Transverse colon (tissue), 4 donors: Measurements from ENCODE around the gene FBLN5. TPM values are rescaled to one million over a fixed set of nuclear protein-coding genes. Genes with fewer than 3 reads are reported as not detected.

ENCODE experiments used
- DNase-seq: peaks from one replicate; pipeline ENCODE4 v3.0.0-alpha.2; 2019
- H3K27ac ChIP-seq, 4 donors: fragments of 200-600 bp; sonication (generic); 2 replicates each; pipeline ENCODE4 v1.5.1; 2016 to 2018; ENCODE audit warnings: inconsistent platforms in 4 of 4
- H3K27me3 ChIP-seq: fragments of 200-600 bp; sonication (generic); 2 replicates; pipeline ENCODE4 v1.5.1; 2017; ENCODE audit warnings: inconsistent platforms
- H3K36me3 ChIP-seq, 4 donors: fragments of 200-600 bp; sonication (generic); 2 replicates each; pipeline ENCODE4 v1.5.1; 2017 to 2019; ENCODE audit warnings: inconsistent platforms in 4 of 4
- H3K4me1 ChIP-seq, 4 donors: fragments of 200-600 bp; sonication (generic); 2 replicates each; pipeline ENCODE4 v1.5.1; 2017 to 2020; ENCODE audit warnings: inconsistent platforms in 4 of 4
- H3K4me3 ChIP-seq, 4 donors: fragments of 200-600 bp; sonication (generic); 1 replicate in 1 of 4; 2 replicates in 3 of 4; pipeline versions ENCODE4 v1.5.1 to v1.6.1; 2017 to 2019; ENCODE audit warnings: inconsistent platforms in 4 of 4
- H3K9me3 ChIP-seq, 2 donors: fragments of 200-600 bp; sonication (generic); 2 replicates each; pipeline ENCODE4 v1.5.1; 2017 to 2019; ENCODE audit warnings: inconsistent platforms in 2 of 2
- CTCF ChIP-seq, 5 experiments: fragments of 200-600 bp in 3 of 5; fragments of 450-650 bp in 2 of 5; sonication (generic) in 3 of 5; IDR thresholded peaks; 1 replicate in 2 of 5; 2 replicates in 3 of 5; pipeline ENCODE4 v1.5.1; 2016 to 2017; ENCODE audit warnings: antibody characterized with exemption in 5 of 5, inconsistent platforms in 3 of 5, mild to moderate bottlenecking in 2 of 5, moderate library complexity in 1 of 5
- EP300 ChIP-seq: sonication (generic); formaldehyde crosslinking; IDR thresholded peaks from one replicate; pipeline ENCODE4 v1.6.1; 2017; ENCODE audit warnings: antibody characterized with exemption, low read depth
- POLR2A ChIP-seq: fragments of 450-650 bp; IDR thresholded peaks from one replicate; pipeline ENCODE4 v1.6.1; 2016; ENCODE audit warnings: antibody characterized with exemption, mild to moderate bottlenecking, moderate library complexity
- POLR2AphosphoS5 ChIP-seq, 3 donors: sonication (generic); formaldehyde crosslinking; IDR thresholded peaks; one replicate each; pipeline ENCODE4 v1.6.1; 2016; ENCODE audit warnings: antibody characterized with exemption in 3 of 3
- WGBS, 2 donors: methylation state at CpG; one replicate each; pipeline ENCODE4 v1.1.5; 2018; ENCODE audit warnings: low coverage in 1 of 2; 5-methylcytosine and 5-hydroxymethylcytosine counted together
- in situ Hi-C, 4 donors: fragments of 200-750 bp; cut with MboI; loops; one replicate each; pipeline versions ENCODE4 v1.15.0 to v1.15.1; 2017; ENCODE audit warnings: low sequenced_read_pairs in 3 of 4, low pct_ligation_motif_present in 1 of 4, low pct_unique_long_range_greater_than_20kb in 1 of 4
- intact Hi-C: fragments of 100-400 bp; cut with DNase I; formaldehyde crosslinking; loops from one replicate; pipeline ENCODE4 v1.15.1; 2023; ENCODE audit warnings: low total_unique reads
- total RNA-seq, 4 donors: library from RNA; depleted of rRNA; stranded (reverse); fragments of >200 nt; gene quantifications; one replicate each; pipeline ENCODE4 v1.1.0, GENCODE V29; 2016

The FBLN5 gene
- total RNA-seq, 4 donors from 2014 or later, result 14.6 to 120 (median 38.7) TPM

GRCh38 chr14:91985521-91986255 is 38.2 kb upstream of the FBLN5 start:
- no peak for DNase-seq
- Histone ChIP-seq H3K4me1 (peaks cover 0 to 11% (median 0%) of the 10 kb centered on the region in 4 donors), H3K36me3 (peaks cover 0 to 24% (median 5%) of the 10 kb centered on the region in 4 donors), H3K4me3 (no peak overlapping the region), H3K27ac (peak overlapping the region in 1 of 4 donors; percentile 3), H3K27me3 (no peaks in the 10 kb centered on the region), H3K9me3 (no peaks in the 10 kb centered on the region)
- in situ Hi-C loops (no loop called here), intact Hi-C loops (no loop called here)
- no peak for TF ChIP-seq EP300
- 45 to 59% methylated on average over 4 of the region's 4 CpGs for WGBS, 2 donors

- 70 to 86% methylated on average over 4 of the region's 4 CpGs for WGBS, 2 donors
- H3K27ac ChIP-seq, result peak overlapping the region in 1 of 4 donors; percentile 3
These were observed 37.5 kb upstream of the FBLN5 start for GRCh38 chr14:91985008-91985407.

DNA sequence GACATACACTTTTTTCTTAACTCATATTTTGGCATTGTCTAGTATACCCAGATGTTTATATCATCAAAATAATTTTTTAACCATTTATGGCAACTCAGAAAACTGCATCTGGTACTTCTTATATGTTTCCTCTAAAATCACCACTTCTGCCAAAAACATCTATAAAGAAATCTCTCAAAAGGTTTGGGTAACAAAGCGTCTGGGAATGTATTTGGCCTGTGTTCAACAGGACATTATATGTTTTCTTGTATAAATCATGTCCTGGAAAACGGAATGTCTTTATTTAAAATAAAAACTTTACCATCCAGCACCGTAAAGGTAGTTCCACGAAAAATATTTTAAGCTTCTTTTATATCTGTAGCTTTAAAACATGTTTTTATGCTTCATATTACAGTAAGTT is 36.1 kb upstream of the FBLN5 start:
- Histone ChIP-seq H3K4me1 (peaks cover 0 to 11% (median 0%) of the 10 kb centered on the region in 4 donors), H3K9me3 (no peaks in the 10 kb centered on the region), H3K4me3 (no peak overlapping the region), H3K27ac (no peak overlapping the region), H3K27me3 (no peaks in the 10 kb centered on the region), H3K36me3 (peaks cover 0 to 22% (median 5%) of the 10 kb centered on the region in 4 donors)
- in situ Hi-C loops (no loop called here), intact Hi-C loops (no loop called here)
- WGBS, 2 donors, result 65 to 77% methylated on average over 4 of the region's 4 CpGs
- TF ChIP-seq CTCF (IDR thresholded peaks at IDR 0.05) (no peak), EP300 (no peak), POLR2AphosphoS5 (IDR thresholded peaks at IDR 0.05) (no peak), POLR2A (no peak)
- DNase-seq, result no peak

More at GRCh38 chr14:91985008-91985407, 37.5 kb upstream of the FBLN5 start:
- H3K4me1 ChIP-seq, result peaks cover 0 to 11% (median 0%) of the 10 kb centered on the region in 4 donors
- H3K27me3 ChIP-seq, result no peaks in the 10 kb centered on the region
- intact Hi-C loops, result no loop called here
- H3K9me3 ChIP-seq, result no peaks in the 10 kb centered on the region
- TF ChIP-seq POLR2A (no peak), POLR2AphosphoS5 (IDR thresholded peaks at IDR 0.05) (peak in 1 of 3 donors; percentile 29), CTCF (IDR thresholded peaks at IDR 0.05) (no peak), EP300 (no peak)
- in situ Hi-C loops, result no loop called here
- H3K4me3 ChIP-seq, result no peak overlapping the region
- DNase-seq, result no peak
- peaks cover 0 to 22% (median 5%) of the 10 kb centered on the region in 4 donors for H3K36me3 ChIP-seq

GRCh38 chr14:91980157-91980556 is 32.7 kb upstream of the FBLN5 start:
- intact Hi-C loops, result no loop called here
- DNase-seq, result no peak
- H3K4me3 ChIP-seq, result no peak overlapping the region
- H3K27ac ChIP-seq, result no peak overlapping the region
- H3K36me3 ChIP-seq, result peaks cover 0 to 11% (median 4%) of the 10 kb centered on the region in 4 donors
- peaks cover 0 to 2% (median 0%) of the 10 kb centered on the region in 4 donors for H3K4me1 ChIP-seq
- H3K27me3 ChIP-seq, result no peaks in the 10 kb centered on the region
- in situ Hi-C loops, result no loop called here
- TF ChIP-seq CTCF (IDR thresholded peaks at IDR 0.05) (no peak), POLR2A (no peak), POLR2AphosphoS5 (IDR thresholded peaks at IDR 0.05) (peak in 1 of 3 donors; percentile 41)
- H3K9me3 ChIP-seq, result no peaks in the 10 kb centered on the region
